IMR-90 (cell line): ENCODE measurements around the gene BTG4. TPM values are rescaled to one million over a fixed set of nuclear protein-coding genes. Genes with fewer than 3 reads are reported as not detected.

ENCODE experiments used
- ATAC-seq: fragments of 200-7000 bp; cut with Tn5 transposase; 2 replicates; pipeline ENCODE4 v1.9.1; 2020; ENCODE audit warnings: low read depth, mild to moderate bottlenecking, moderate library complexity
- BruUV-seq: library from RNA; stranded (reverse); fragments of 400-500 nt; replicated peaks from 2 replicates; lab custom pipeline; 2021; lab: Mats Ljungman, UMichigan
- CTCF ChIA-PET: fragments of 300-600 bp; formaldehyde crosslinking; extraction: SDS; loops from one replicate; lab custom pipeline; 2021; ENCODE audit warnings: antibody characterized with exemption; lab: Yijun Ruan, JAX
- POLR2A ChIA-PET: fragments of 300-600 bp; sonication (Branson Sonifier 250); formaldehyde crosslinking; loops from one replicate; lab custom pipeline; 2022; ENCODE audit warnings: antibody characterized with exemption; ENCODE audit not compliant: unreplicated experiment; lab: Charles Lee
- DNase-seq: peaks from one replicate; pipeline ENCODE4 v3.0.0; 2013
- H2AFZ ChIP-seq: replicated peaks from 2 replicates; pipeline ENCODE3; 2013; ENCODE audit warnings: low read length, mild to moderate bottlenecking; ENCODE audit not compliant: poor library complexity
- H2AK5ac ChIP-seq: 2 replicates; pipeline ENCODE4 v1.6.1; 2013; ENCODE audit warnings: low read depth, low read length, inconsistent platforms
- H2AK9ac ChIP-seq: replicated peaks from 2 replicates; pipeline ENCODE3; 2013; ENCODE audit warnings: mild to moderate bottlenecking, low read depth, low read length, moderate library complexity; ENCODE audit not compliant: poor library complexity
- H2BK120ac ChIP-seq: 2 replicates; pipeline ENCODE4 v1.6.1; 2013; ENCODE audit warnings: low read depth, low read length, inconsistent platforms
- H2BK15ac ChIP-seq: 3 replicates; pipeline ENCODE4 v1.6.1; 2013; ENCODE audit warnings: low read depth, low read length, inconsistent platforms
- H2BK20ac ChIP-seq: 2 replicates; pipeline ENCODE4 v1.6.1; 2013; ENCODE audit warnings: low read depth, mild to moderate bottlenecking, inconsistent platforms, low read length, moderate library complexity
- H2BK5ac ChIP-seq: 2 replicates; pipeline ENCODE4 v1.6.1; 2013; ENCODE audit warnings: mild to moderate bottlenecking, low read depth, low read length, inconsistent platforms; ENCODE audit not compliant: poor library complexity, severe bottlenecking
- H3K14ac ChIP-seq: replicated peaks from 2 replicates; pipeline ENCODE4 v1.6.1; 2013; ENCODE audit warnings: low read depth, low read length, inconsistent platforms
- H3K18ac ChIP-seq: 2 replicates; pipeline ENCODE4 v1.6.1; 2013; ENCODE audit warnings: low read depth, low read length, control low read depth
- H3K23ac ChIP-seq: 2 replicates; pipeline ENCODE4 v1.6.1; 2013; ENCODE audit warnings: low read depth, low read length, inconsistent platforms
- H3K27ac ChIP-seq: 2 replicates; pipeline ENCODE4 v1.5.1; 2013; ENCODE audit warnings: mild to moderate bottlenecking, control low read depth, low read length; ENCODE audit not compliant: insufficient read depth
- H3K27me3 ChIP-seq: 2 replicates; pipeline ENCODE4 v1.6.1; 2013; ENCODE audit warnings: low read length; ENCODE audit not compliant: control insufficient read depth, insufficient read depth
- H3K36me3 ChIP-seq: 2 replicates; pipeline ENCODE4 v1.6.1; 2013; ENCODE audit warnings: low read length, mixed read lengths; ENCODE audit not compliant: control insufficient read depth, insufficient read depth
- H3K4ac ChIP-seq: 2 replicates; pipeline ENCODE4 v1.6.1; 2013; ENCODE audit warnings: low read depth, low read length, inconsistent platforms
- H3K4me1 ChIP-seq: 2 replicates; pipeline ENCODE4 v1.6.1; 2013; ENCODE audit warnings: low read length, mixed read lengths; ENCODE audit not compliant: control insufficient read depth, insufficient read depth
- H3K4me2 ChIP-seq: 2 replicates; pipeline ENCODE4 v1.6.1; 2013; ENCODE audit warnings: low read depth, mild to moderate bottlenecking, control low read depth, low read length, moderate library complexity
- H3K4me3 ChIP-seq: 2 replicates; pipeline ENCODE4 v1.5.1; 2013; ENCODE audit warnings: low read depth, mild to moderate bottlenecking, control low read depth, low read length, moderate library complexity; ENCODE audit not compliant: insufficient read depth
- H3K56ac ChIP-seq: 2 replicates; pipeline ENCODE4 v1.6.1; 2013; ENCODE audit warnings: low read length, inconsistent platforms; ENCODE audit not compliant: insufficient read depth; ENCODE audit errors: extremely low read depth
- H3K79me1 ChIP-seq, 2 experiments: 2 replicates each; pipeline ENCODE4 v1.6.1; 2013; ENCODE audit warnings: low read length in 2 of 2, inconsistent platforms in 1 of 2, low read depth in 1 of 2
- H3K9ac ChIP-seq: 2 replicates; pipeline ENCODE4 v1.6.1; 2013; ENCODE audit warnings: low read depth, low read length, control low read depth
- H3K9me1 ChIP-seq: 2 replicates; pipeline ENCODE4 v1.6.1; 2013; ENCODE audit warnings: low read length, inconsistent platforms; ENCODE audit not compliant: insufficient read depth
- H3K9me3 ChIP-seq: 2 replicates; pipeline ENCODE4 v1.6.1; 2013; ENCODE audit warnings: low read length; ENCODE audit not compliant: control insufficient read depth, insufficient read depth
- H4K20me1 ChIP-seq: 2 replicates; pipeline ENCODE4 v1.6.1; 2013; ENCODE audit warnings: low read length, inconsistent platforms; ENCODE audit not compliant: insufficient read depth
- H4K5ac ChIP-seq: 2 replicates; pipeline ENCODE4 v1.6.1; 2013; ENCODE audit warnings: mild to moderate bottlenecking, low read depth, low read length, control low read depth
- H4K8ac ChIP-seq, 2 experiments: 2 replicates each; pipeline ENCODE4 v1.6.1; 2013; ENCODE audit warnings: low read depth in 2 of 2, low read length in 2 of 2, control low read depth in 1 of 2, inconsistent platforms in 1 of 2
- H4K91ac ChIP-seq: 2 replicates; pipeline ENCODE4 v1.6.1; 2013; ENCODE audit warnings: low read depth, low read length, inconsistent platforms; ENCODE audit not compliant: insufficient read depth
- BHLHE40 ChIP-seq: fragments of 150-350 bp; IDR thresholded peaks from 2 replicates; pipeline ENCODE4 v1.6.1; 2016; ENCODE audit warnings: mild to moderate bottlenecking, low read depth, low read length
- CEBPB ChIP-seq: IDR thresholded peaks from 2 replicates; pipeline ENCODE4 v1.6.1; 2012; ENCODE audit warnings: low read depth, low read length, improper control_type of control experiment
- CHD1 ChIP-seq: IDR thresholded peaks from 2 replicates; pipeline ENCODE4 v1.6.1; 2012; ENCODE audit warnings: low read depth, low read length, improper control_type of control experiment
- CTCF ChIP-seq: conservative IDR thresholded peaks from 2 replicates; pipeline ENCODE4 v1.5.1; 2012; ENCODE audit warnings: mild to moderate bottlenecking, low read depth, low read length, improper control_type of control experiment
- ELK1 ChIP-seq: fragments of 150-350 bp; IDR thresholded peaks from 2 replicates; pipeline ENCODE4 v1.6.1; 2016; ENCODE audit warnings: low read depth, mild to moderate bottlenecking, low read length, moderate library complexity, borderline replicate concordance
- FOS ChIP-seq: fragments of 150-350 bp; IDR thresholded peaks from 2 replicates; pipeline ENCODE4 v1.6.1; 2016; ENCODE audit warnings: low read depth, low read length
- MAZ ChIP-seq: IDR thresholded peaks from 2 replicates; pipeline ENCODE4 v1.6.1; 2012; ENCODE audit warnings: low read depth, mild to moderate bottlenecking, low read length, improper control_type of control experiment, moderate library complexity, borderline replicate concordance
- MXI1 ChIP-seq: IDR thresholded peaks from 2 replicates; pipeline ENCODE4 v1.6.1; 2012; ENCODE audit warnings: low read depth, mild to moderate bottlenecking, low read length, moderate library complexity, borderline replicate concordance
- NFE2L2 ChIP-seq: fragments of 150-350 bp; IDR thresholded peaks from 2 replicates; pipeline ENCODE4 v1.6.1; 2016; ENCODE audit warnings: low read depth, mild to moderate bottlenecking, low read length
- POLR2A ChIP-seq: IDR thresholded peaks from 2 replicates; pipeline ENCODE4 v1.6.1; 2012; ENCODE audit warnings: mild to moderate bottlenecking, low read depth, low read length
- RAD21 ChIP-seq: IDR thresholded peaks from 2 replicates; pipeline ENCODE4 v1.6.1; 2012; ENCODE audit warnings: low read length, improper control_type of control experiment
- RCOR1 ChIP-seq: IDR thresholded peaks from 2 replicates; pipeline ENCODE4 v1.6.1; 2012; ENCODE audit warnings: mild to moderate bottlenecking, low read length, improper control_type of control experiment; ENCODE audit not compliant: insufficient replicate concordance
- SMC3 ChIP-seq: fragments of 150-350 bp; IDR thresholded peaks from 2 replicates; pipeline ENCODE4 v1.6.1; 2016; ENCODE audit warnings: low read depth, mild to moderate bottlenecking, antibody characterized with exemption, low read length, moderate library complexity
- USF2 ChIP-seq: fragments of 150-350 bp; IDR thresholded peaks from 2 replicates; pipeline ENCODE4 v1.6.1; 2017; ENCODE audit warnings: mild to moderate bottlenecking, antibody characterized with exemption, low read length, low read depth
- WGBS, 2 experiments: methylation state at CpG; one replicate each; pipeline versions ENCODE4 v1.1.5 to v1.1.7; 2013; ENCODE audit warnings: missing lambda C conversion rate in 2 of 2; ENCODE audit not compliant: insufficient read length in 1 of 2; ENCODE audit errors: extremely low coverage in 2 of 2; 5-methylcytosine and 5-hydroxymethylcytosine counted together
- dilution Hi-C: fragments of 300-500 bp; cut with HindIII; formaldehyde crosslinking; loops from one replicate; pipeline ENCODE4 v1.14.3; 2018; ENCODE audit warnings: low sequenced_read_pairs; ENCODE audit not compliant: unreplicated experiment
- in situ Hi-C: fragments of 300-500 bp; cut with MboI; formaldehyde crosslinking; loops from 3 replicates; pipeline ENCODE4 v1.14.3; 2019; ENCODE audit warnings: low sequenced_read_pairs, inconsistent platforms, mixed read lengths
- intact Hi-C: fragments of 100-400 bp; cut with micrococcal nuclease; formaldehyde crosslinking; loops from 2 replicates; pipeline ENCODE4 v1.10.0; 2022
- polyA plus RNA-seq, 3 experiments: library from polyadenylated mRNA; depleted of rRNA; stranded (reverse); fragments of >200 nt; gene quantifications; 2 replicates each; pipeline ENCODE4 v1.2.3, GENCODE V29; 2012; ENCODE audit warnings: low replicate concordance in 1 of 3
- total RNA-seq: library from RNA; depleted of rRNA; stranded (reverse); fragments of >200 nt; gene quantifications from 2 replicates; pipeline ENCODE4 v1.2.3, GENCODE V29; 2012

Gene BTG4
- total and polyA plus RNA-seq, 2 of the 4 experiments (the other 2 are of a cell fraction) = not detected

DNA sequence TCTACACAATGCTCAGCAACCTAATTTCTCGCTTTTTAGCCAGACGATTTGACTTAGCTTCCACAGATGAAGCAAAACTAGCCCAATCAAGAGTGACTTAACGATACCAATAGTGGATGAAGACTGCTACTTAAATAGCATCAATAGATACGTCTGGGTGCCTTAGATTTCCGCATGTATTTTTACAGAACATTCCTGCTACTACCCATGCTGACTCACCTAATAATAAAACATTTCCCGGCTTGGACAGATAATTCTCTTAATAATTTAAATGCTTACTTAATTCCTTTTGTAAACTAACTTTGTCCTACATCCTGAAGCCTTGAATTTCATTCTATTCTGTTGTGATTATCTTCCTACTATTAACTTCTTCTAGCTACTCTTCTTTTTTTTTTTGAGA, 23.1 kb upstream of the BTG4 start:
- no peak overlapping the region for H2AK5ac ChIP-seq
- H3K18ac ChIP-seq = no peak overlapping the region
- H3K9me1 ChIP-seq = peaks cover 12% of the 10 kb centered on the region
- POLR2A ChIA-PET = no interaction called here
- no peak overlapping the region for H3K4me2 ChIP-seq
- no peak overlapping the region for H4K5ac ChIP-seq
- H2BK120ac ChIP-seq = no peak overlapping the region
- H2BK20ac ChIP-seq = no peak overlapping the region
- H3K79me1 ChIP-seq = peaks cover 5 to 18% of the 10 kb centered on the region in 2 experiments; a peak in 2 of 4 replicates
- no peak overlapping the region for H3K14ac ChIP-seq
- in situ Hi-C loops = no loop called here
- CTCF ChIA-PET = interaction anchor here (0.6 to 1.6 kb wide), 2 partner anchors 80 to 1406 kb away, joined by 3 to 5 read pairs; no protein-coding TSS in a partner anchor
- WGBS, 2 experiments = no CpG with 5 or more reads among the region's 6 CpGs
- no peaks in the 10 kb centered on the region for H3K36me3 ChIP-seq
- no peak overlapping the region for H4K91ac ChIP-seq
- DNase-seq = no peak
- H3K4ac ChIP-seq = no peak overlapping the region
- H3K27me3 ChIP-seq = no peaks in the 10 kb centered on the region
- H3K9ac ChIP-seq = no peak overlapping the region
- dilution Hi-C loops = no loop called here
- H3K56ac ChIP-seq = no peak overlapping the region
- H2AK9ac ChIP-seq = no peak overlapping the region
- no peak overlapping the region for H2BK5ac ChIP-seq
- no peak overlapping the region for H3K4me3 ChIP-seq
- intact Hi-C loops = no loop called here
- BruUV-seq = no TSS peak
- no peak for ATAC-seq
- TF ChIP-seq NFE2L2 (no peak), ELK1 (no peak), CTCF (no peak), CEBPB (no peak), FOS (no peak), CHD1 (no peak), POLR2A (no peak), RCOR1 (no peak), BHLHE40 (no peak), MXI1 (no peak), SMC3 (no peak), MAZ (no peak), RAD21 (no peak), USF2 (no peak)
- no peak overlapping the region for H3K23ac ChIP-seq
- H2BK15ac ChIP-seq = no peak overlapping the region
- H3K4me1 ChIP-seq = peaks cover 10% of the 10 kb centered on the region
- H3K9me3 ChIP-seq = no peaks in the 10 kb centered on the region; the same call in 1 of the 2 replicates
- H2AFZ ChIP-seq = no peak overlapping the region
- no peak overlapping the region for H3K27ac ChIP-seq
- H4K8ac ChIP-seq = no peak overlapping the region
- H4K20me1 ChIP-seq = no peaks in the 10 kb centered on the region
